HG03108 (cell line): ENCODE measurements around the gene SIPA1L3.
A peak's percentile ranks its signal among the peaks of the same experiment; 100 is the strongest.

Source experiments
- ATAC-seq: cut with Tn5 transposase; IDR thresholded peaks from one replicate; pipeline ENCODE4 v1.9.1; 2021; ENCODE audit warnings: moderate library complexity; ENCODE audit not compliant: unreplicated experiment

The SIPA1L3 gene

DNA sequence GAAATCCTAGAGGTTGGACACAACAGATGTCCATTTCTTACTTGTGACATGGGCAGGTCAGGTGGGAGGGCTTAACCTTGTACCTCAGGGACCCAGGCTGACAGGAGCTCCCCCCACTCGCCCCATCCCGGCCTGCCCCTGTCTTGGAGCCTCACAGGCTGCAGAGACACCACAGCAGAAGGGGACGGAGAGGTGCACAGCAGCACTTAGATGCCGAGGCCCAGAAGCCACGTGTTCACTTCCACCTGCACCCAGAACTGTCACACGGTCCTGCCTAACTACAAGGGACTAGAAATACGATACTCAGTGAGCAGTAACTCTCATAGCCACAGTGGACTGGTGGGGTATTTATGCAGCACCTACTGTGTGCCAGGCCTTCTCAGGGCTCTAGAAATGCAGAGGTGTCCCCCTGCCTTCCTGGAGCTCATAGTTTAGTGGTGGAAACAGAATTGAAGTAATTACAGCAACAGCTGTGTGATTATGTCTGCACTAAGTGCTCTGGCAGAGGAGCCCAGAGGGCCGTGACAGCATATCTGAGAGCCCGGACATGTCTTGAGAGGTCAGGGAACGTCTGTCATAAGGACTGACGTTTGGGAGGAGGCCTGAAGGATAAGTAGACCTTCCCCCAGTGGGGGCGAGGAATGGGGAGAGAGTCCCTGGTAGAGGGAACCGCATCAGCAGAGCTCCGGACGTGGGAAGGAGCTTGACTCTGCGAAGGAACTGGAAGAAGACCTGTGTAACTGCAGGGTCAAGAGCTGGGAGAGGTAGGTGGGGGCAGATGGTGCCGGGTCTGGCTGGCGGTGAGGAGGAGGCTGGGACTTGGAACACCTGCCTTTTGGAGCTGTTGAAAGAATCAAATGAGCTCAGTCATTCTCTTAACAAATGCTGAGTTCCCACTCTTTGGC is 130.0 kb downstream of the SIPA1L3 start:
- no peak for ATAC-seq

DNA sequence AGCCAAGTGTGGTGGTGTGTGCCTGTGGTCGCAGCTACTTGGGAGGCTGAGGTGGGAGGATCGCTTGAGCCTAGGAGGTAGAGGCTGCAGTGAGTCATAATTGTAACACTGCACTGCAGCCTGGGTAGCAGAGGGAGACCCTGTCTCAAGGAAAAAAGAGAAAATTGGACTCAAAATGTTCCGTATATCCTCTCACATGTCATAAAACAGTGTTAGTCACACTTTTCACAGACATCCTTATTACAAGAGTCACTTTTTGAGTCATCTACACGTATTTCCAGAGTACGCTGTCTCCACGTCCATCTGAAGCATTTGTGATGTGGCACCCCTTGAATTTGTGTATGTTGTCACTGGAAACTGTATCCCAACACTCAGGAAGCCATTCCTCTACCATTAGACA is 133.0 kb downstream of the SIPA1L3 start:
- no peak for ATAC-seq

DNA sequence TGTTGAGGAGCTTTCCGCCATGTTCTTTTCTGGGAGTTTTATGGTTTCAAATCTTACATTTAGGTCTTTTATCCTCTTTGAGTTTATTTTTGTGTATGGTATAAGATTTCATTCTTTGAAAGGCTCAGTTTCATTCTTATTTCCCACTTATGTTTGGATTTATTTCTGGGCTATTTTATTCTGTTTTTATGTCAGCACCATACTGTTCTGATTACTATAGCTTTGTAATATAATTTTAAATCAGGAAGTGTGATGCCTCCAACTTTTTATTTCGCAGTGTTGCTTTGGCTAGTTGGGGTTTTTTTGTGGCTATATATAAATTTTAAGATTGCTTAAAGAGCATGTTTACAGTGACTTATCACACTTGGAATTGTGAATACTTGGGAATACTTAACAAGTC is 135.1 kb downstream of the SIPA1L3 start:
- no peak for ATAC-seq

- ATAC-seq, result no peak
Measured at GRCh38 chr19:38043649-38044144, 136.7 kb downstream of the SIPA1L3 start.

- no peak for ATAC-seq
Measured at GRCh38 chr19:38044267-38045111, 137.5 kb downstream of the SIPA1L3 start.

DNA sequence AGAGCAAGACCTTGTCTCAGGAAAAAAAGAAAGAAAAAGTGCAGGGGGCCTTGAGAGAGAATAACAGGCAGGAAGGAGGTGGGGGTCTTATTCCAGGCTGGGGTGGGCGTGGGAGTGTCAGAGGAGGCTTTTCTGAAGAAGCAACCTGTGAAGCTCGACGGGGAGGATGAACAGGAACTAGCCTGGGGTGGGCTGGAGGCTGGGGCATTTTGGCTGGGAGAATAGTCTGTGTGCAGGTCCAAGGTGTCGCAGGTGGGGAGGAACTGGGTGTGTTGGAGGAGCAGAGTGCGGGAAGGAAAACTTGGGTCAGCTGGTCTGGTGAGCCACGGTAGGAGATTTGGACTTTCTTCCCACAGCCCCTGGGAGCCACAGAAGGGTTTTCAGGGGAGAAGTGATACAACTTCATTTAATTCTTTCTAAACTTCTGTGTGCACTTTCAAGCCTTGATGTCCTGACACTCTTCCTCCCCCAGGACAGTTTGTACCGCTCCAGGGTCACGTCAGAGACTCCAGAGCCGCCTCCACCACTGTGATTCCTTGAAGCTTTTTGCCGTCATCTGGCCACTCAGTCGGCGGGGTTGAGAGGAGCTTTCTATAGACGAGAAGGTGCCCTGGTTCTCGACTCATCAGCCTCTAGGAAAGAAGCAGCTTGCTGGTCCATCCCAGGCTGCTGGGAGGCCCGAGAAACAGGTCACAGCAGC is 138.7 kb downstream of the SIPA1L3 start:
- ATAC-seq, result no peak

GRCh38 chr19:38046254-38047048 is 139.4 kb downstream of the SIPA1L3 start:
- peak; percentile 30 for ATAC-seq

DNA sequence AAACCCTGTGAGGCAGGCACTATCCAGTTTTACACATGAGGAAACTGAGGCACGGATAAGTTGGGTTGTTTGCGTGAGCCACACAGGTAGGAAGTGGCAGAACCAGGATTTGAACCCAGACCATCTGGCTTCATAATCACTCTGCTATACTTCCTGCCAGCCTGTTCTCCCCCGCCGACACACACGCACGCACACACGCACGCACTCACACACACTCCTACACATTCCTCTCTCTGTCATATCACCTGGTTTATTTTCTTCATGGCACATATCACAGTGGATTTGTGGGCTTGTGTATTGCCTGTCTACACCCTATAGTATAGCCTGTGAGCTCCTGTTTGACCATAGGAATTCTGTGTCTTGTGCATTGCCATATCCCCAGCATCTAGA is 140.0 kb downstream of the SIPA1L3 start:
- no peak for ATAC-seq

GRCh38 chr19:38047641-38048040 is 140.6 kb downstream of the SIPA1L3 start:
- ATAC-seq, result no peak

- ATAC-seq, result peak; percentile 27
Measured at GRCh38 chr19:38049105-38049649, 142.2 kb downstream of the SIPA1L3 start.

- no peak for ATAC-seq
Measured at GRCh38 chr19:38055010-38055409, 148.0 kb downstream of the SIPA1L3 start.

DNA sequence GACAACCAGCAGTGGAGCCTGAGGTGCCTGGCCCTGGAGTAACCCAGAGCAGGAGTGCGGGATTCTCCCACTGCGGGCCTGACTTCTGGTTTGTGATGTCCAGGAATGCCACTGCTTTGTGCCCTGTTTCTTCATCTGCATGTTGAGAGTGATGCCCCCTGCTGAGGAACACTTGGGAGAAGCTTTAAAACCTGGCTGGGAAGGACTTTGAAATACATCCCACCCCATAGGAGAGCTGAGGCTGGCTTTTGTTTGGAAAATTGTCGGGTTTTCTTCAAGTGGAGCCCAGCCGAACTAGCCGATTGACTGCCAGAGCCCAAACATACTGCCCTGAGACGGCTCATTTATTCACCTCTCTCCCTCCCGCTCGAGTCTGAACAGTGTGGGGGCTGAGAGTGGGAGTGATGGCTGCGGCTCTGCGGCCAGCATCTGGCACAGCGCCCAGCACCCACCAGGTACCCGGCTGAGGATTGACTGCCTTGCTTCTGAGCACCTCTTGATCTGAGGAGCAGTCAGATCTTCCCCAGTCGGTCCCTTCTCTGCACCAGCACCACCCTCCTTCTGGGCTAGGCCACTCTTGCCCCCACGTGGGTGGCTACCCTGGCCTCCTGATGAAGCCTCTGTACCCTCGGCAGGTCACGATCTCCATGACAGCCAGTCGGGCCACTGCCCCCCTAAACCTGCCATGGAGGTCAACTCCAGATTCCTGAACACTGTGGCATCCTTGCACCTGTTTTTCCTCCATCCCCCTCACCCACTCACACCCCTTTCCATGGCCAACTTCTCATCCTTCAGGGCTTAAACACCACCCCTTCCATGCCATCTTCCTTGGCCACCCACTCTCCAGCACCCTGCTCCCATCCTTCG is 148.9 kb downstream of the SIPA1L3 start:
- no peak for ATAC-seq

DNA sequence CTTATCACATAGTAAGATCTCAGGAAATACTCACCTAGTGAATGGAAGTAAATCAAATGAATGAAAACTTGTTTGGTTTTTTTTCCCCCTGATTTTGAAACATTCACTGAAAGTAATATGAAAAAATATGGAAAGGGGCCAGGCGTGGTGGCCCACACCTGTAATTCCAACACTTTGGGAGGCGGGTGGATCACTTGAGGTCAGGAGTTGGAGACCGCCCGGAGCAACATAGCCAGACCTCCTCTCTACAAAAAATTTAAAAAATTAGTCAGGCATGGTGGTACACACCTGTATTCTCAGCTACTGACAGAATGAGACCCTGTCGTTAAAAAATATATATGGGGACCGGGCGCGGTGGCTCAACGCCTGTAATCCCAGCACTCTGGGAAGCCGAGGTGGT is 149.6 kb downstream of the SIPA1L3 start:
- ATAC-seq, result no peak

DNA sequence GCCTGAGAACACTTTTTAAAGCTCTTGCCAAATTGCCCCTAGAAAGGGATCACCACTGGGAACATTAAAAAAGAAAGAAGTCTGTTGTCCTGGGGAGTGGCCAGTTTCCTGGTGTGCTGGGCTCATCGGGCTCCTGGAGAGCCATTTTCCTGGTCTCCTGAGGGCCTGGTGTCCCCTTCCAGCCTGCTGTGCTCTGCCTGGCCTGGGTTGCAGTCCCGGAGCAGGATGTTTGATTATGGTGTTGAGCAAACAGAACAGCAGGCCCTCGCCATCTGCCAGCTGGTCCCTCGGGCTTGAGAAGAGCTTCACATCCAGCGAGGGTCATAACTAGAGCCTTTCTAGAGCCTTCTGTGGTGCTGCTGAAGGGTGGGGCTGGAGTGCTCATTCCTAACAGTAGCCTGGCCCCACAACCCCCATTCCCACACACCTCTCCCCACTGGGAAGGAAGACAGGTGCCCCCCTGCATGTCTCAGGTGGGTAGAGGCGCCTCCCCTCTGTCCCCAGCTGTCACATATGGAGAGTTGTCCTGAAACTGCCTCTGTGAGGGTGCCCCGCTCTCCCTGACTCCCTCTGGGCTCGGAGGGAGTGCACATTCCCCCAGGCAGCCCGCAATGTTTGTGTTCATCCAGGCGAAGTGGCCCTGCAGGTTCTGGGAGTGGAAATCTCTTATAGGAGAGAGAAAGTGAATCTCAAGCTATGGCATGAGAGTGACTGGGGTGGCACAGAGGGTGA is 151.1 kb downstream of the SIPA1L3 start:
- ATAC-seq, result no peak

GRCh38 chr19:38059897-38060296 is 152.9 kb downstream of the SIPA1L3 start:
- no peak for ATAC-seq

GRCh38 chr19:38060331-38060730 is 153.3 kb downstream of the SIPA1L3 start:
- ATAC-seq, result no peak

DNA sequence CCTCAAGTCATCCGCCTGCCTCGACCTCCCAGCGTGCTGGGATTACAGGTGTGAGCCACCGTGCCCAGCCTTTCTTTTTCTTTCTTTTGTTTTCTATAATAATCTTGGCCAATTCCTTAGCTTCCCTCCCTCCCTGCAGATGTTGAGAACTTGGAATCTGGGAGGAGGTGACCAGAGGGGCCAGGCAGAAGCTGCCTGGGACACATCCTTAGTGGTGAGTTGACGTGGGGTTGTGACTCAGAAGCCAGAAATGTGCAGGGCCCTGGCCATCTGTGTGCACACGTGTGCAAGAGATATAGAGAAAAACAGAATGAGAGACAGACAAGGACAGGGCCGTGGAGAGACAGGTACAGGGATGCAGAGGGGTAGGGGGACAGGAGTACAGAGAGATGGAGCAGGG is 154.3 kb downstream of the SIPA1L3 start:
- no peak for ATAC-seq

DNA sequence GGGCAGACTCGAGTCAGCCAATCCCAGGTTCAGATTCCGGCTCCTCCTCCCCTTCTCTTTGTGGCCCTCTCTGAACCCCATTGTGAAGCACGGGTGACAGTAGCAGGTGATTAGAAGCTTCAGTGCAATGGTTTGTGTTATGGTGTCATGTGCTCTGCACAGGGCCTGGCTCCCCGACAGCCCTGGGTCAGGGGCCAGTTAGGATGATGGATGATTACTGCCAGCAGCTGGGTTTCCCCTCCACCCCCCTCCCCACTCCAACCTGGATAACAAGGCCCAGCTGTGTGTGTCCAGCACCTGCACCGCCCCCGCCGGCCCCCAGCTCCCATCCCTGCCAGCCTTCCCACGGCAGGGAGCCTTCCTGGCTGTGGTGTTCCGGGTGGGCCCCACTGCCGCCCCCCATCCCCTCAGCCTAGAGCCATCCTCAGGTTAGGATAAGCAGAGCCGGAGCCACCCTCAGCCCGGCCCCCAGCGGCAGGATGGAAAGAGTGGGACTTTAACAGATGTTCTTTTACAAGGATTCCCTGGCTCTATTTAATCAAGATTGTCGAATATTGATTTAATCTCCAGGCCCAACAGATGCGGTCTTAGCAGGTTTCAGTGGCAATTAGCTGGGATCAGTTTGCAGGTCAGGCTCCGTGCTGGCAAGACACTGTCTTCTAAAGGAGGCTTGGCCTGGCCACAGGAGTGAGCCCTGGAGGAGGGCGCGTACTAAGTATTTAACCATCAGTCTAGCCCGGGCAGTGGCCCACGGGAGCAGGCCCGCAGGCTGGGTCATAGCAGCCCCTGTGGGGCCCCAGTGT is 156.2 kb downstream of the SIPA1L3 start:
- ATAC-seq, result no peak
